Stimulated activated CD8-positive, alpha-beta memory T cell treated with anti-CD3 and anti-CD28 coated beads, Interleukin-4, amount 100 ng/mL, for 48 hours (primary cell): ENCODE measurements around the gene MYO1G.

Experiments used
- DNase-seq: peaks from one replicate; pipeline ENCODE4 v3.0.0-alpha.2; 2020

MYO1G gene

GRCh38 chr7:44979481-44980392, 922 bp upstream of the MYO1G start:
- DNase-seq: no peak

- no peak for DNase-seq
Observed at GRCh38 chr7:44977959-44978335, 868 bp downstream of the MYO1G start.

GRCh38 chr7:44977304-44977958, 1.4 kb downstream of the MYO1G start:
- peak; percentile 89 for DNase-seq

GRCh38 chr7:44976746-44977196, 2.0 kb downstream of the MYO1G start:
- no peak for DNase-seq

- no peak for DNase-seq
Observed at GRCh38 chr7:44976040-44976745, 2.6 kb downstream of the MYO1G start.

GRCh38 chr7:44975331-44976039, 3.3 kb downstream of the MYO1G start:
- no peak for DNase-seq

- DNase-seq: no peak
Observed at GRCh38 chr7:44974549-44974948, 4.3 kb downstream of the MYO1G start.

GRCh38 chr7:44973610-44974401, 5.0 kb downstream of the MYO1G start:
- peak; percentile 72 for DNase-seq

GRCh38 chr7:44972562-44972961, 6.3 kb downstream of the MYO1G start:
- no peak for DNase-seq

GRCh38 chr7:44971902-44972441, 6.8 kb downstream of the MYO1G start:
- peak; percentile 27 for DNase-seq

GRCh38 chr7:44971188-44971901, 7.5 kb downstream of the MYO1G start:
- DNase-seq: no peak

- DNase-seq: peak; percentile 32
Observed at GRCh38 chr7:44970523-44971051, 8.2 kb downstream of the MYO1G start.

- peak; percentile 29 for DNase-seq
Observed at GRCh38 chr7:44969701-44970522, 8.9 kb downstream of the MYO1G start.

GRCh38 chr7:44969049-44969700, 9.6 kb downstream of the MYO1G start:
- peak; percentile 27 for DNase-seq

- DNase-seq: peak; percentile 29
Observed at GRCh38 chr7:44967571-44968446, 11.0 kb downstream of the MYO1G start.

- peak; percentile 24 for DNase-seq
Observed at GRCh38 chr7:44966731-44967538, 11.9 kb downstream of the MYO1G start.
